Astrocyte (in vitro differentiated cells and primary cell): ENCODE data around the gene MPND. TPM values are rescaled to one million over a fixed set of nuclear protein-coding genes. Genes with fewer than 3 reads are reported as not detected.

Experiments used
- DNase-seq: peaks from one replicate; pipeline ENCODE4 v3.0.0-alpha.2; 2010; ENCODE audit warnings: low read depth
- FAIRE-seq: peaks from 2 replicates; lab custom pipeline; 2011; peaks lifted over from hg19 to GRCh38; lab: Jason Lieb, UNC
- H2AFZ ChIP-seq: 2 replicates; pipeline ENCODE4 v1.6.0; 2012; ENCODE audit warnings: low read depth, low read length, inconsistent platforms
- H3K27ac ChIP-seq: 2 replicates; pipeline ENCODE4 v1.5.1; 2011; ENCODE audit warnings: low read depth, low read length, inconsistent platforms
- H3K27me3 ChIP-seq: 2 replicates; pipeline ENCODE4 v1.6.0; 2011; ENCODE audit warnings: low read length, inconsistent platforms; ENCODE audit not compliant: insufficient read depth
- H3K36me3 ChIP-seq: 2 replicates; pipeline ENCODE4 v1.5.1; 2011; ENCODE audit warnings: low read length, inconsistent platforms; ENCODE audit not compliant: insufficient read depth
- H3K4me1 ChIP-seq: 2 replicates; pipeline ENCODE4 v1.5.1; 2011; ENCODE audit warnings: low read length, inconsistent platforms; ENCODE audit not compliant: insufficient read depth
- H3K4me2 ChIP-seq: 2 replicates; pipeline ENCODE4 v1.6.0; 2012; ENCODE audit warnings: low read length, inconsistent platforms
- H3K4me3 ChIP-seq: 2 replicates; pipeline ENCODE4 v1.5.1; 2011; ENCODE audit warnings: low read depth, mild to moderate bottlenecking, low read length, inconsistent platforms; ENCODE audit not compliant: insufficient read depth
- H3K79me2 ChIP-seq: 2 replicates; pipeline ENCODE4 v1.6.0; 2012; ENCODE audit warnings: mild to moderate bottlenecking, low read length, inconsistent platforms; ENCODE audit not compliant: insufficient read depth
- H3K9ac ChIP-seq: 2 replicates; pipeline ENCODE4 v1.6.0; 2012; ENCODE audit warnings: mild to moderate bottlenecking, low read length, inconsistent platforms
- H3K9me3 ChIP-seq: 2 replicates; pipeline ENCODE4 v1.5.1; 2012; ENCODE audit warnings: low read depth, mild to moderate bottlenecking, low read length, inconsistent platforms; ENCODE audit not compliant: insufficient read depth
- H4K20me1 ChIP-seq: 2 replicates; pipeline ENCODE4 v1.6.0; 2012; ENCODE audit warnings: low read length, inconsistent platforms; ENCODE audit not compliant: insufficient read depth
- H3K27ac Mint-ChIP-seq: one replicate; pipeline ENCODE4 v1.8.0; 2021; ENCODE audit warnings: mild to moderate bottlenecking, mixed read lengths; ENCODE audit not compliant: unreplicated experiment
- H3K27me3 Mint-ChIP-seq: one replicate; pipeline ENCODE4 v1.8.0; 2021; ENCODE audit warnings: low read depth, mixed read lengths; ENCODE audit not compliant: unreplicated experiment
- H3K36me3 Mint-ChIP-seq: one replicate; pipeline ENCODE4 v1.8.0; 2021; ENCODE audit warnings: low read depth, mixed read lengths; ENCODE audit not compliant: unreplicated experiment
- H3K4me1 Mint-ChIP-seq: one replicate; pipeline ENCODE4 v1.8.0; 2021; ENCODE audit warnings: low read depth, mixed read lengths; ENCODE audit not compliant: unreplicated experiment
- H3K4me3 Mint-ChIP-seq: one replicate; pipeline ENCODE4 v1.8.0; 2021; ENCODE audit warnings: mild to moderate bottlenecking, moderate library complexity, mixed read lengths; ENCODE audit not compliant: unreplicated experiment
- H3K9me3 Mint-ChIP-seq: one replicate; pipeline ENCODE4 v1.8.0; 2021; ENCODE audit warnings: mild to moderate bottlenecking, mixed read lengths; ENCODE audit not compliant: unreplicated experiment
- EZH2 ChIP-seq: IDR thresholded peaks from 2 replicates; pipeline ENCODE4 v1.6.1; 2012; ENCODE audit warnings: mild to moderate bottlenecking, low read length, inconsistent platforms; ENCODE audit not compliant: insufficient read depth
- total RNA-seq: library from RNA; stranded (reverse); gene quantifications from 2 replicates; pipeline ENCODE4 v1.2.1, GENCODE V29; 2021
- TF ChIP-seq, protein P1 (sequence below): IDR thresholded peaks from 2 replicates; pipeline ENCODE4 v1.5.1; 2011; ENCODE audit warnings: low read depth, mild to moderate bottlenecking, inconsistent platforms, low read length, moderate library complexity; ENCODE audit not compliant: insufficient read depth

The MPND gene
- total RNA-seq, 1 donor from 2014 or later: 14.7 TPM

DNA sequence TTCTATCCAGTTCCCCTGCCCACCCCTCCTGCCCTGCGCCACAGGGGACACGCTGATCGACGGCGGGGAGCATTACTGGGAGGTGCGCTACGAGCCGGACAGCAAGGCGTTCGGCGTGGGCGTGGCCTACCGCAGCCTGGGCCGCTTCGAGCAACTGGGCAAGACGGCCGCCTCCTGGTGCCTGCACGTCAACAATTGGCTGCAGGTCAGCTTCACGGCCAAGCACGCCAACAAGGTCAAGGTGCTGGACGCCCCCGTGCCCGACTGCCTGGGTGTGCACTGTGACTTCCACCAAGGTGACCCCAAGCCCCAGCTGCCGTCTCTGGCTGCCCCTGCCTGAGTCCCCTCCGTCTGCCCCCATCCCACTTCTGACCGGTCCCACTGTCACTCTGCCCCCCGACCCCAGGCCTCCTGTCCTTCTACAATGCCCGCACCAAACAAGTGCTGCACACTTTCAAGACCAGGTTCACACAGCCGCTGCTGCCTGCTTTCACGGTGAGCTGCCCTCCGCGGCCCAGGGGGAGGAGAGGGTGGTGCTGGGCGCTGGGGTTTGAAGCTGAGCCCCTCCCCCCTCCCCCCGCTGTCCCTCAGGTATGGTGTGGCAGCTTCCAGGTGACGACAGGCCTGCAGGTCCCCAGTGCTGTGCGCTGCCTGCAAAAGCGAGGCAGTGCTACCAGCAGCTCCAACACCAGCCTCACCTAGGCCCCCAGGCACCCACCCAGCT is 20.3 kb upstream of the MPND start:
- H3K36me3 Mint-ChIP-seq: peaks cover 17% of the 10 kb centered on the region
- Histone ChIP-seq H3K79me2 (no peaks in the 10 kb centered on the region), H2AFZ (no peak overlapping the region), H4K20me1 (no peaks in the 10 kb centered on the region), H3K4me3 (no peak overlapping the region), H3K9me3 (no peaks in the 10 kb centered on the region), H3K36me3 (no peaks in the 10 kb centered on the region), H3K9ac (no peak overlapping the region), H3K4me2 (no peak overlapping the region), H3K27ac (no peak overlapping the region), H3K4me1 (no peaks in the 10 kb centered on the region), H3K27me3 (no peaks in the 10 kb centered on the region)
- peaks cover 2% of the 10 kb centered on the region for H3K4me1 Mint-ChIP-seq
- H3K27me3 Mint-ChIP-seq: peaks cover 2% of the 10 kb centered on the region
- no peak overlapping the region for H3K4me3 Mint-ChIP-seq
- DNase-seq (no peak), FAIRE-seq (no peak)
- TF ChIP-seq EZH2: no peak
- TF ChIP-seq, protein P1, sequence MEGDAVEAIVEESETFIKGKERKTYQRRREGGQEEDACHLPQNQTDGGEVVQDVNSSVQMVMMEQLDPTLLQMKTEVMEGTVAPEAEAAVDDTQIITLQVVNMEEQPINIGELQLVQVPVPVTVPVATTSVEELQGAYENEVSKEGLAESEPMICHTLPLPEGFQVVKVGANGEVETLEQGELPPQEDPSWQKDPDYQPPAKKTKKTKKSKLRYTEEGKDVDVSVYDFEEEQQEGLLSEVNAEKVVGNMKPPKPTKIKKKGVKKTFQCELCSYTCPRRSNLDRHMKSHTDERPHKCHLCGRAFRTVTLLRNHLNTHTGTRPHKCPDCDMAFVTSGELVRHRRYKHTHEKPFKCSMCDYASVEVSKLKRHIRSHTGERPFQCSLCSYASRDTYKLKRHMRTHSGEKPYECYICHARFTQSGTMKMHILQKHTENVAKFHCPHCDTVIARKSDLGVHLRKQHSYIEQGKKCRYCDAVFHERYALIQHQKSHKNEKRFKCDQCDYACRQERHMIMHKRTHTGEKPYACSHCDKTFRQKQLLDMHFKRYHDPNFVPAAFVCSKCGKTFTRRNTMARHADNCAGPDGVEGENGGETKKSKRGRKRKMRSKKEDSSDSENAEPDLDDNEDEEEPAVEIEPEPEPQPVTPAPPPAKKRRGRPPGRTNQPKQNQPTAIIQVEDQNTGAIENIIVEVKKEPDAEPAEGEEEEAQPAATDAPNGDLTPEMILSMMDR: no peak
- peaks cover 19% of the 10 kb centered on the region for H3K9me3 Mint-ChIP-seq
- no peak overlapping the region for H3K27ac Mint-ChIP-seq

DNA sequence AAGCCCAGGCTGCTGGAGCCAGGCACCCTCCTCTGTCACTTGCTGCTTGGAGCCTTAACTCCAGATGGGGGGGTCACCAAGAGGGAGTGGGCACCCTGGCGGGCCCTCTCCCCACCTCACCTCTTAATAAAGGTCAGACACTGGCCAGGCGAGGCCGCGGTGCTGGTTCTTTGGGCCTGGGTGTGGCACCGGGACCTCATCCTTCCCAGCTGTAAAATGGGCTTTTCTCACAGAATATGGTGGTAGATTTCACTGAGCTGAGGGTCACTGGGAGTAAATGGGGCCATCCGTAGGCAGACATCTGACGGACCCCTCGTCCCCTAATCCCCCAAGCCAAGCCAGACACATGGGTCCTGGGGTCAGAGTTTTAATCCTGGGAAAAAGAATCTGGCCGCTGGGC is 19.7 kb upstream of the MPND start:
- no peak for FAIRE-seq

More for the DNA sequence above, 19.7 kb upstream of the MPND start:
- no peaks in the 10 kb centered on the region for H3K36me3 ChIP-seq
- Mint-ChIP-seq H3K36me3 (peaks cover 14% of the 10 kb centered on the region), H3K27ac (no peak overlapping the region), H3K4me3 (no peak overlapping the region), H3K9me3 (peaks cover 16% of the 10 kb centered on the region), H3K27me3 (peaks cover 2% of the 10 kb centered on the region), H3K4me1 (peaks cover 2% of the 10 kb centered on the region)
- no peaks in the 10 kb centered on the region for H3K27me3 ChIP-seq
- H3K4me2 ChIP-seq: no peak overlapping the region
- no peak for DNase-seq
- H3K4me3 ChIP-seq: no peak overlapping the region
- H4K20me1 ChIP-seq: no peaks in the 10 kb centered on the region
- TF ChIP-seq, protein P1: no peak
- no peak for TF ChIP-seq EZH2
- H3K4me1 ChIP-seq: peaks cover 2% of the 10 kb centered on the region
- H3K79me2 ChIP-seq: no peaks in the 10 kb centered on the region
- H2AFZ ChIP-seq: no peak overlapping the region
- H3K9me3 ChIP-seq: no peaks in the 10 kb centered on the region
- H3K9ac ChIP-seq: no peak overlapping the region
- H3K27ac ChIP-seq: no peak overlapping the region
